ENCODE data around the gene VSTM4.

VSTM4 gene

DNA sequence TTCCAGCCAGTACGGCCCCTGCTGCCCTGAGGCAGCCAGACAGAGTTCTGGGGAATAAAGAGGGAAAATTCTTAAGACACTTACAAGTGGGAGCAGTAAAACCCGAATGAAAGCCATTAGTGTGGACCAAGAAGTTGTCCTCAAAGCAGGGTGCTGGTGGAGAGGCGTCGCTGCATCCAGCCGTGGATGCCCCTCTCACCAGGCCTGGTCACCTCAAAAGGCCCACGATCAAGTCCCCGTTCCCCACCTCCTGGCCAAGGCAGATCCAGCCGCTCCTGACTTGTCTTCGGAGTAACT lies 656 bp downstream of the VSTM4 start:
- Histone ChIP-seq H3K9me3 (ENCODE audit: severe bottlenecking) (no peaks in the 10 kb centered on the region), H3K4me3 (ENCODE audit: low read depth, low read length) (peak overlapping the region; percentile 52), H3K36me3 (no peaks in the 10 kb centered on the region), H3K27ac (0 out of 2 replicates have a peak overlapping the region, but pooled peaks have one; percentile 22), H3K27me3 (ENCODE audit: insufficient read depth, low read depth, severe bottlenecking) (peaks cover 22% of the 10 kb centered on the region)
- no peak for DNase-seq
- TF ChIP-seq, protein P1, sequence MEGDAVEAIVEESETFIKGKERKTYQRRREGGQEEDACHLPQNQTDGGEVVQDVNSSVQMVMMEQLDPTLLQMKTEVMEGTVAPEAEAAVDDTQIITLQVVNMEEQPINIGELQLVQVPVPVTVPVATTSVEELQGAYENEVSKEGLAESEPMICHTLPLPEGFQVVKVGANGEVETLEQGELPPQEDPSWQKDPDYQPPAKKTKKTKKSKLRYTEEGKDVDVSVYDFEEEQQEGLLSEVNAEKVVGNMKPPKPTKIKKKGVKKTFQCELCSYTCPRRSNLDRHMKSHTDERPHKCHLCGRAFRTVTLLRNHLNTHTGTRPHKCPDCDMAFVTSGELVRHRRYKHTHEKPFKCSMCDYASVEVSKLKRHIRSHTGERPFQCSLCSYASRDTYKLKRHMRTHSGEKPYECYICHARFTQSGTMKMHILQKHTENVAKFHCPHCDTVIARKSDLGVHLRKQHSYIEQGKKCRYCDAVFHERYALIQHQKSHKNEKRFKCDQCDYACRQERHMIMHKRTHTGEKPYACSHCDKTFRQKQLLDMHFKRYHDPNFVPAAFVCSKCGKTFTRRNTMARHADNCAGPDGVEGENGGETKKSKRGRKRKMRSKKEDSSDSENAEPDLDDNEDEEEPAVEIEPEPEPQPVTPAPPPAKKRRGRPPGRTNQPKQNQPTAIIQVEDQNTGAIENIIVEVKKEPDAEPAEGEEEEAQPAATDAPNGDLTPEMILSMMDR (IDR thresholded peaks at IDR 0.05; ENCODE audit: low read depth, low read length), result no peak

DNA sequence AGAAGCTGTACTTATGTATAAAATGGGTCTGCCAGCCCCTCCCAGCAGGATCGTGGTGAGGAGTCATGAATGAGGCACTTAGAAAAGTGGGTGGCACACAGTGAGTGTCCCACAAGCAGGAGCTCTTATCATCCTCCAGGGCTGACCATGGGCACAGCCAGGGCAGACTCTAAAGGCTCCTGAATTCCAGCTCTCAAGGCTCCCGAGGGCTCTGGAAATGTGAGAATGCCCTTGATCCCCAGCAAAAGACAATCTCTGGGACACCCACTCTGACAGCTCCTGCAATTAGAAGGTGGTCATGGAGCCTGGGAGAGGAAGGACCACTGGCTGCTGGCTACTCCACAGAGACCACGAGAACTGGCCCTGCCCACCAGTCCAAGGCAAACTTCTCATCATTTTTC lies 1.6 kb downstream of the VSTM4 start:
- Histone ChIP-seq H3K27ac (no peak overlapping the region), H3K27me3 (ENCODE audit: insufficient read depth, low read depth, severe bottlenecking) (peaks cover 22% of the 10 kb centered on the region), H3K36me3 (no peaks in the 10 kb centered on the region), H3K9me3 (ENCODE audit: severe bottlenecking) (no peaks in the 10 kb centered on the region), H3K4me3 (ENCODE audit: low read depth, low read length) (no peak overlapping the region)
- DNase-seq, result no peak
- TF ChIP-seq, protein P1 (IDR thresholded peaks at IDR 0.05; ENCODE audit: low read depth, low read length), result no peak

DNA sequence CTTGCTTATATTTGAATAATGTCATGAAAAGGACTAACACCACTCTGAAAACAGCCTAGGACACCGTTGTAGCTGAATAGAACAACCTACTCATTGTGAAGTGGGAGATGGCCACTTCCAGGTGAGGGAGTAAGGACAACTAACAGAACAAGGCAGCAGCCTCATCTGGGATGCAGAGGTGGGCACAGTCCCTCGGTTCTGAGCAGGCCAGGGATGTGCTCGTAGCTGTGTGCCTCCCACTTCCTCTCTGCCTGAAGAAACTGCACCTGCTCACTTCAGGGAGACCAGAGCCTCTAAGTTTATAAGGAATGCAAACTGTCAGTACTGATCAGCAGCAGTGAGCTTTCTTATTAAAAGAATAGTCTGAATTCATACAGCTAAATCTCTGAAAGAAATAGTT lies 2.5 kb downstream of the VSTM4 start:
- no peak overlapping the region for H3K4me3 ChIP-seq (ENCODE audit: low read depth, low read length)
- no peaks in the 10 kb centered on the region for H3K36me3 ChIP-seq
- TF ChIP-seq, protein P1 (IDR thresholded peaks at IDR 0.05; ENCODE audit: low read depth, low read length), result no peak
- no peaks in the 10 kb centered on the region for H3K9me3 ChIP-seq (ENCODE audit: severe bottlenecking)
- H3K27ac ChIP-seq, result no peak overlapping the region
- H3K27me3 ChIP-seq (ENCODE audit: insufficient read depth, low read depth, severe bottlenecking), result peaks cover 22% of the 10 kb centered on the region
- DNase-seq, result no peak

DNA sequence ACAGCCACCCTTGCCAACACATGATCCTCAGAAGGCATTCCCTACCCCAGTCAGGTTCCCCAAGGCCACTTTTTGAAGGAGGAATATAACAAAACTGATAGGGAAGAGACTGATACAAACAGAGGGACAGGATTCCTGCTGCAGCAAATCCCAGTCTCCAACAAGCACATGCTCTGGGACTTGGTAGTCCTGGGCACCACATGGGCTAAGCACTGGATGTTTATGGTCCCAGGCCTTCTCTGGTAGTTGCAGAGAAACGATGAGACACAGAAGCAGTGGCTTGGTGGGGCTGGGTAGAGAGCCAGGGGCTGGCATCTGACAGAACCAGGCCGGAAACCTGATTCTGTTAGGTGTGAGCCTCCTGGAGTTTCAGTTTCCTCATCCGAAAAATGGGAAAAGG lies 3.2 kb downstream of the VSTM4 start:
- no peak for DNase-seq

DNA sequence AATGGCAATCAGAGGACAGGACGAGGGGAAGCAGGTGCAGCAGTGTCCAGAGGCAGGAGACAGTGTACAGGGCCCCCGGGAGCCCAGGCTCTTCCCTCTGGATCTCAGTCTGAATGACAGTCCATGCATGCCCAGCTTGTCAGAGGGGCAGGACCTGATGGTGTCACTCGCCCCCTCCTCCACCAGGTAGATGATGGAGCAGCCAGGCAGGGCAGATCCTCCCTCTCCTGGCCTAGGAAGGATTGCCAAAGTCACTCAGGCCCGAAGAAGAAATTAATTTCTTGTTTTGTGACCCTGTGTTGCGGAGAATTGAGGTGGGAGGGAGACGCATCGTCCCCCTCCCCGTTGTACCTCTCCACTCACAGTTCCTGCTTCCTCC lies 4.0 kb downstream of the VSTM4 start:
- TF ChIP-seq, protein P1 (IDR thresholded peaks at IDR 0.05; ENCODE audit: low read depth, low read length), result no peak
- Histone ChIP-seq H3K27me3 (ENCODE audit: insufficient read depth, low read depth, severe bottlenecking) (peaks cover 17% of the 10 kb centered on the region), H3K4me3 (ENCODE audit: low read depth, low read length) (no peak overlapping the region), H3K27ac (no peak overlapping the region), H3K36me3 (no peaks in the 10 kb centered on the region), H3K9me3 (ENCODE audit: severe bottlenecking) (no peaks in the 10 kb centered on the region)
- no peak for DNase-seq

More for the DNA sequence above, 3.2 kb downstream of the VSTM4 start:
- Histone ChIP-seq H3K4me3 (ENCODE audit: low read depth, low read length) (no peak overlapping the region), H3K9me3 (ENCODE audit: severe bottlenecking) (no peaks in the 10 kb centered on the region), H3K27me3 (ENCODE audit: insufficient read depth, low read depth, severe bottlenecking) (peaks cover 19% of the 10 kb centered on the region), H3K36me3 (no peaks in the 10 kb centered on the region), H3K27ac (no peak overlapping the region)
- TF ChIP-seq, protein P1 (IDR thresholded peaks at IDR 0.05; ENCODE audit: low read depth, low read length), result no peak

DNA sequence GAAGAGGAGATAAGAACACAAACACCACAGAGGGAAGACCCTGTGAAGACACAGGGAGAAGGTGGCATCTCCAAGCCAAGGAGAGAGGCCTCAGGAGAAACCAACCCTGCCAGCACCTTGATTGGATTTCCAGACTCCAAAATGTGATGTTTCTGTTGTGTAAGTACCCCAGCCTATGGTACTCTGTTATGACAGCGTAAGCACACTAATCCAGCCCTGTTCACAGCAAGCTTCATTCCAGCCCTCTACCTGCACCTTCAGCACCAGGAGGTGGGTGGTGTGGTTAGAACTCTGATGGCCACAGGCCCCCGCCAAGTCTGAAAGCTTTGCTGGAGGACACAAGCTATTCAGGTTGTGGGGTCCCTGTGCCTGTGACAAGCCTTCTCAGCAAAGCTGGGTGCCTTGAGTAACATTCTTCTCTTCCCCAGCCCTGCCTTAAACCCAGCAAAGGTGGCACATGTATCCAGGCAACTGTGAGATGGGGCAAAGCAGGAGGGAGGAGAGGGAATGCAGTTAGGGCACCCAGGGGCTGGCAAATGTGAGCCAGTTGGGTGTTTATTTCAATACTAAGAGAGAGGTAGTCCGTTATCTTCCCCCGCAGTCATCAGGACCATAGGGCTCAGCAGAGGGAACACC lies 4.5 kb downstream of the VSTM4 start:
- H3K9me3 ChIP-seq (ENCODE audit: severe bottlenecking), result no peaks in the 10 kb centered on the region
- H3K4me3 ChIP-seq (ENCODE audit: low read depth, low read length), result no peak overlapping the region
- no peak for DNase-seq
- peaks cover 15% of the 10 kb centered on the region for H3K27me3 ChIP-seq (ENCODE audit: insufficient read depth, low read depth, severe bottlenecking)
- H3K36me3 ChIP-seq, result no peaks in the 10 kb centered on the region
- TF ChIP-seq, protein P1 (IDR thresholded peaks at IDR 0.05; ENCODE audit: low read depth, low read length), result no peak
- H3K27ac ChIP-seq, result no peak overlapping the region

All from WERI-Rb-1 (cell line).